Chondrocyte (in vitro differentiated cells): ENCODE measurements around the gene TNS4. TPM values are rescaled to one million over a fixed set of nuclear protein-coding genes. Genes with fewer than 3 reads are reported as not detected.

ENCODE experiments used
- DNase-seq: peaks from one replicate; pipeline ENCODE4 v3.0.0; 2021; ENCODE audit warnings: mixed read lengths, low spot score
- H3K27ac Mint-ChIP-seq: one replicate; pipeline ENCODE4 v1.8.0; 2021; ENCODE audit warnings: mild to moderate bottlenecking, moderate library complexity, mixed read lengths; ENCODE audit not compliant: unreplicated experiment
- H3K27me3 Mint-ChIP-seq: 2 replicates; pipeline ENCODE4 v1.8.0; 2021; ENCODE audit warnings: low read depth, mixed read lengths
- H3K36me3 Mint-ChIP-seq: 2 replicates; pipeline ENCODE4 v1.8.0; 2021; ENCODE audit warnings: low read depth, mixed read lengths
- H3K4me1 Mint-ChIP-seq: 2 replicates; pipeline ENCODE4 v1.8.0; 2021; ENCODE audit warnings: low read depth, mild to moderate bottlenecking, mixed read lengths
- H3K4me3 Mint-ChIP-seq: one replicate; pipeline ENCODE4 v1.8.0; 2021; ENCODE audit warnings: mild to moderate bottlenecking, moderate library complexity, mixed read lengths; ENCODE audit not compliant: unreplicated experiment
- H3K9me3 Mint-ChIP-seq: 2 replicates; pipeline ENCODE4 v1.8.0; 2021; ENCODE audit warnings: low read depth, mixed read lengths
- total RNA-seq: library from RNA; stranded (reverse); gene quantifications from 3 replicates; pipeline ENCODE4 v1.2.1, GENCODE V29; 2021
- TF ChIP-seq, protein P1 (sequence below): fragments of 200-600 bp; sonication (generic); IDR thresholded peaks from 2 replicates; pipeline ENCODE4 v1.5.0; 2021; ENCODE audit warnings: antibody characterized with exemption, mild to moderate bottlenecking, moderate library complexity

TNS4 gene
- total RNA-seq, 1 donor from 2014 or later: not detected

DNA sequence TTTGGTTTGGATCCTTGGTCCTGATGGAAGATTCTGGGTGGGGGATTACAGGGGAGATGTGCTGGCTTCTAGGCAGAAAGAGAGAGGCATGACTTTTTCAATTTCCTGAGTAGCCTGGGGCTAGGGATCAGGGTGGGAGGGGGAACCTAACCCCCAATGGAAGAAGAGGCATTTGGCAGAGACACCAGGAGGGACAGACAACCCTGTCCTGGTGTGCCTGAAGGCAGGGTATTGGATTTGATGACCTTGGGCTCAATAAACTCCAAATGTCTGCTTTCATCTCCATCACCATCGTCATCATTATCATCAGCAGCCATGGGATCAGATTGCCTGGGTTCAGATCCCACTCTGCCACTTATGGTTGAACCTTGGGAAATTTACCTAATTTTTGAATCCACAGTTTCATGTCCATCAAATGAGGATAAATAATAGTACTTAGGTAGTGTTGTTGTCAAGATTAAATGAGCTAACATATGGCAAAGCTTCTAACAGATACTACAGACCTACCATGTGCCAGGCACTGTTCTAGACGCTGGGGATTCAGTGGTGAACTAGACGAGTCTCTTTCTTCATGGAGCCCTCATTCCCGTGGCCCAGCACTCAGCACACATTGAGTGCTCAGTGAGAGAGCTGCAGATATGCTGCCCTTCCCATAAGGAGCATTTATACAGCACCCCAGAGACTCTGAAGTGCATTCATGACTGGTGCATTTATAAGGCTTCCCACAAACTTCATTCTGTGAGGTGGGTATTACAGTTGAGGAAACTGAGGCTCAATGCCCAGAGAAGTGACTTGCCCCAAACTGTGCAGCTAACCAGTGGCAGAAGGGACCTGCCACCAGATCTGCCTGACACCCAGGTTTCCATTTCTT lies 31.4 kb downstream of the TNS4 start:
- no peaks in the 10 kb centered on the region for H3K9me3 Mint-ChIP-seq
- peaks cover 28% of the 10 kb centered on the region for H3K4me1 Mint-ChIP-seq
- H3K27me3 Mint-ChIP-seq: no peaks in the 10 kb centered on the region
- TF ChIP-seq, protein P1, sequence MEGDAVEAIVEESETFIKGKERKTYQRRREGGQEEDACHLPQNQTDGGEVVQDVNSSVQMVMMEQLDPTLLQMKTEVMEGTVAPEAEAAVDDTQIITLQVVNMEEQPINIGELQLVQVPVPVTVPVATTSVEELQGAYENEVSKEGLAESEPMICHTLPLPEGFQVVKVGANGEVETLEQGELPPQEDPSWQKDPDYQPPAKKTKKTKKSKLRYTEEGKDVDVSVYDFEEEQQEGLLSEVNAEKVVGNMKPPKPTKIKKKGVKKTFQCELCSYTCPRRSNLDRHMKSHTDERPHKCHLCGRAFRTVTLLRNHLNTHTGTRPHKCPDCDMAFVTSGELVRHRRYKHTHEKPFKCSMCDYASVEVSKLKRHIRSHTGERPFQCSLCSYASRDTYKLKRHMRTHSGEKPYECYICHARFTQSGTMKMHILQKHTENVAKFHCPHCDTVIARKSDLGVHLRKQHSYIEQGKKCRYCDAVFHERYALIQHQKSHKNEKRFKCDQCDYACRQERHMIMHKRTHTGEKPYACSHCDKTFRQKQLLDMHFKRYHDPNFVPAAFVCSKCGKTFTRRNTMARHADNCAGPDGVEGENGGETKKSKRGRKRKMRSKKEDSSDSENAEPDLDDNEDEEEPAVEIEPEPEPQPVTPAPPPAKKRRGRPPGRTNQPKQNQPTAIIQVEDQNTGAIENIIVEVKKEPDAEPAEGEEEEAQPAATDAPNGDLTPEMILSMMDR: no peak
- no peak for DNase-seq
- H3K27ac Mint-ChIP-seq: no peak overlapping the region
- H3K4me3 Mint-ChIP-seq: no peak overlapping the region
- no peaks in the 10 kb centered on the region for H3K36me3 Mint-ChIP-seq

DNA sequence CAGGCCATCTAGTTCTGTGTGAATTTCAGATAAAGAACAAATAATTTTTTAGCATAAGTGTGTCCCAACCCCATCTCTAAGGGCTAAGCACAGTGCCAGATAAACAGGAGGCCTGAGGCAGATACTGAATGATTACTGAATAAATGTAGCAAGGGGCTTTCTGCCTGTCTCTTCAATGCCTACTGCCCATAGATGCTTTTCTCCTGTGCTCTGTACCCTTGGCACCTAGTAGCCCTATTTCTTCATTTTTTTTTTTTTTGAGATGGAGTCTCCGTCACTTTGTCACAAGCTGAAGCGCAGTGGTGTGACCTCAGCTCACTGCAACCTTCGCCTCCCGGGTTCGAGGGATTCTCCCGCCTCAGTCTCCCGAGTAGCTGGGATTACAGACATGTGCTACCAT lies 32.9 kb downstream of the TNS4 start:
- DNase-seq: no peak
- Mint-ChIP-seq H3K4me1 (peaks cover 22% of the 10 kb centered on the region), H3K36me3 (no peaks in the 10 kb centered on the region), H3K4me3 (no peak overlapping the region), H3K27me3 (no peaks in the 10 kb centered on the region), H3K27ac (no peak overlapping the region), H3K9me3 (no peaks in the 10 kb centered on the region)
- TF ChIP-seq, protein P1: no peak

DNA sequence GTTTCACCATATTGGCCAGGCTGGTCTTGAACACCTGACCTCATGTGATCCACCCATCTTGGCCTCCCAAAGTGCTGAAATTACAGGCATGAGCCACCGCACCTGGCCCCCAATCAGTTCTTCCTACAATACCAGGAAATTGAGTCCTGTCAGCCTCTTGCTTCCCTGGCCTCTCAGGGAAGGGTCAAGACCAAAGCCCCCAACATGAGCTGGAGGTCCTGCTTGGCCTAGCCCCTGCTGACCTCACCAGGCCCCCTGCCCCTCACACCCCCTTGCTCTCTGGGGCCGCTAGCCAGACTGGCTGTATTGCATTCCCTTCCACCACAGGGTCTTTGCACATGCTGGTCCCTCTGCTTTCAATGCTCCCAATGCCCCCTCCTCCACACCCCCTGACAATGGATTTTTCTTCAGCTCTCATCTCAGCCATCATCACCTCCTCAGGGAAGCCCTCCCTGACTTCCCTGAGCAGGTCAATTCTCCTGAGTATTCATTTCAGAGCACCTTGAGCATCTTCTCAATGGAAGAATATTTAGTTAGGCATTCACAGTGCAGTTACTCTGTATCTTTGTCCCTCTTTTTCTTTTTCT lies 34.0 kb downstream of the TNS4 start:
- Mint-ChIP-seq H3K4me3 (no peak overlapping the region), H3K36me3 (no peaks in the 10 kb centered on the region), H3K4me1 (peaks cover 27% of the 10 kb centered on the region), H3K9me3 (no peaks in the 10 kb centered on the region), H3K27ac (no peak overlapping the region), H3K27me3 (no peaks in the 10 kb centered on the region)
- TF ChIP-seq, protein P1: no peak
- DNase-seq: no peak

DNA sequence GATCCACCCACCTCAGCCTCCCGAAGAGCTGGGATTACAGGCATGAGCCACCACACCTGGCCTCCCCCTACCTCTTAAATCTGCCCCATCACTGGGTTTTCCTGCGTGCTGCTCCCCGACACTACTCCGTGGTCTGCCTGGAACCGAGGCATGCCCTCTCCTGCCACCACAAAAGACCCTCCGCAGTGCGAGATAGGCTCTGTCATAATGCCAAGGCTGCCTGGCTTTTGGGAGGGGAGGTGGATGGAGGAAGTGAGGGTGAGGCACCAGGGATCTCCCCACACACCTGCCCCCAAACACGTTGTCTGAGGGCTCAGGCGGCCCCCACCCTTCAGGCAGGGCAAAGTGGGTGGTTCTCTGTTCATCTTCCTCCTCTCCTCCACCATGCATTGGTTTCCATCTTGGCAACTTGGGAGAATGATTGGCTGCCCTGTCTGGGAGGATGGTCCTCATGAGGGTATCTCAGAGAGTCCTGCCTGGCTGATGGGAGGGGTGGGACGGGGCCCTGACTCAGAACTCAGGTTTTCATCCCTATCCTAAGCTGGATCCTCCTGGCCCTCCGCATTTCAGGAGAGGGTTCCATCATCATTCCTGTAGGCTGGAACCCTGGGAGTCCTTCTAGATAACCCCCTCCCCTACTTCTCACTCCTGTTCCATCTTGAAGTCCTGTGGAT lies 35.0 kb downstream of the TNS4 start:
- Mint-ChIP-seq H3K4me1 (peaks cover 26% of the 10 kb centered on the region), H3K36me3 (no peaks in the 10 kb centered on the region), H3K9me3 (no peaks in the 10 kb centered on the region), H3K27me3 (no peaks in the 10 kb centered on the region), H3K4me3 (no peak overlapping the region), H3K27ac (no peak overlapping the region)
- DNase-seq: no peak
- TF ChIP-seq, protein P1: no peak

DNA sequence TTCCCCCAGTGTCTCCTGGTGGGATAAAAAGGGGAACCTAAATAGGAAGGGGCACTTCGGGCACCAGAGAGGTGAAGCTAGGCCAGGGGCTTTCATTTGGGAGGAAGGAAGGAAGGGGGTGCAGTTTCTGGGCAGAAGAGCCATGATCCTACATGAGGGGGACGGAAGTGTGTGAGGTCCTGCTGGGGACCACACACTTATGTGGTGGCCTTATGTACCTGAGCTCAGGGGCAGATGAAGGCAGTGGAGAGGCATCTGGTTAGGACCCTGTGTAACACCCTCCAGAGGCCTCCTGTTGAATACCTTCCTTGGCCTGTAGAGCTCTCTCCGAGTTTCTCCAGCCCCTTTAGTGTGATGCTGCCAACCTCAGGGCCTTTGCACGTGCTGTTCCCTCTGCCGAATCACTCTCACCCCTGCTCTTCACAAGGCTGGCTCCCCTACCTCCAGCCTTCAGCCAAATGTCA lies 37.0 kb downstream of the TNS4 start:
- DNase-seq: no peak
- Mint-ChIP-seq H3K36me3 (no peaks in the 10 kb centered on the region), H3K27me3 (no peaks in the 10 kb centered on the region), H3K4me1 (peaks cover 21% of the 10 kb centered on the region), H3K27ac (no peak overlapping the region), H3K4me3 (no peak overlapping the region), H3K9me3 (no peaks in the 10 kb centered on the region)
- TF ChIP-seq, protein P1: no peak
